ENCODE measurements around the gene CIB2.

Gene CIB2

DNA sequence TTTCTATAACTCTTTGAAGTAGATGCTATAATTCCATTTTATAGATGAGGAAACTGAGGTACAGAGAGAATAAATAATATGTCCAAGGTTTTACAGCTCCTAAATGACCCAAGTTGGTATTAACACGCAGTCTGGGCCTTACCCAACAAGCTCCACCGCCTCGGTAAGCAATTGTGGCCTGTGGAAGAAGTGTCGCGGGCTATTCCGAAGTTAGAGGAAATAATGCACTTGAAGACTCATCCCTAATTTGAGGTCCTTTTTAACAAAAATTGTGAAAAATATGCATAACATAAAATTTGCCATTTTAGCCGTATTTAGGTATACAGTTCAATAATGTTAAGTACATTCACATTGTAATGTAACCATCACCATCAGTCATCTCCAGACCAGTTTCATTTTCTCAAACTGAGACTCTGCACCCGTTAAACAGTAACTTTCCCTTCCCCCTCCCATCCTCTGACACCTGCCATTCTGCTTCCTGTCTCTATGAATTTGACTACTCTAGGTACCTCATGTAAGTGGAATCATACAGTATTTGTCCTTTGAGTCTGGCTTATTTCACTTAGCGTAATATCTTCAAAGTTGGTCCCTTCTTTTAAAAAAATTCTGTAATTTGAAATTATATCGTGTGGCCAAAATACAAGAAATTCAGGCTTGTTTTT is 36.1 kb upstream of the CIB2 start:
- Histone ChIP-seq H3K27ac (no peak overlapping the region), H3K4me3 (ENCODE audit: low read depth in 1 of 2, low read length in 1 of 2) (no peak overlapping the region), H3K36me3 (peaks cover 12% of the 10 kb centered on the region)

DNA sequence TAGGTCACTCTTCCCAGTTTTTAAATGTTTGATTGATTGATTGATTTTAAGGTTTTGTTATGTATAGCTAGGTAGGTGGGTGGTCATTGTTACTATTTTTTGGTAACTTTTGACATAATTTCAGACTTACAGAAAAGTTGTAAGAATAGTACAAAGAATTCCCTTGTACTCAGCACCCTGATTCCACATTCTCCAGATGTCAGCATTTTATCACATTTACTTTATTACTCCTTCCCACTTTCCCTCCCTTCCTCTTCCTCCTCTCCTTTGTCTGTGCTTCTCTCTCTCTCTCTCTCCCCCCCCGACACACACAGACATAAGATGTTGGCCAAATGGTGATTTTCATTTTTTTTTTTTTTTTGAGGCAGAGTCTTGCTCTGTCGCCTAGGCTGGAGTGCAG is 32.8 kb upstream of the CIB2 start:
- Histone ChIP-seq H3K27ac (no peak overlapping the region), H3K9me3 (no peaks in the 10 kb centered on the region), H3K4me1 (ENCODE audit: control insufficient read depth in 1 of 2, insufficient read depth in 1 of 2, low read depth in 1 of 2, low read length in 1 of 2) (no peaks in the 10 kb centered on the region), H3K36me3 (peaks cover 24% of the 10 kb centered on the region), H3K27me3 (no peaks in the 10 kb centered on the region), H3K4me3 (ENCODE audit: low read depth in 1 of 2, low read length in 1 of 2) (no peak overlapping the region)
- TF ChIP-seq, protein P1, sequence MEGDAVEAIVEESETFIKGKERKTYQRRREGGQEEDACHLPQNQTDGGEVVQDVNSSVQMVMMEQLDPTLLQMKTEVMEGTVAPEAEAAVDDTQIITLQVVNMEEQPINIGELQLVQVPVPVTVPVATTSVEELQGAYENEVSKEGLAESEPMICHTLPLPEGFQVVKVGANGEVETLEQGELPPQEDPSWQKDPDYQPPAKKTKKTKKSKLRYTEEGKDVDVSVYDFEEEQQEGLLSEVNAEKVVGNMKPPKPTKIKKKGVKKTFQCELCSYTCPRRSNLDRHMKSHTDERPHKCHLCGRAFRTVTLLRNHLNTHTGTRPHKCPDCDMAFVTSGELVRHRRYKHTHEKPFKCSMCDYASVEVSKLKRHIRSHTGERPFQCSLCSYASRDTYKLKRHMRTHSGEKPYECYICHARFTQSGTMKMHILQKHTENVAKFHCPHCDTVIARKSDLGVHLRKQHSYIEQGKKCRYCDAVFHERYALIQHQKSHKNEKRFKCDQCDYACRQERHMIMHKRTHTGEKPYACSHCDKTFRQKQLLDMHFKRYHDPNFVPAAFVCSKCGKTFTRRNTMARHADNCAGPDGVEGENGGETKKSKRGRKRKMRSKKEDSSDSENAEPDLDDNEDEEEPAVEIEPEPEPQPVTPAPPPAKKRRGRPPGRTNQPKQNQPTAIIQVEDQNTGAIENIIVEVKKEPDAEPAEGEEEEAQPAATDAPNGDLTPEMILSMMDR (IDR thresholded peaks at IDR 0.05) = no peak

More for the DNA sequence above, 36.1 kb upstream of the CIB2 start:
- Histone ChIP-seq H3K4me1 (ENCODE audit: control insufficient read depth in 1 of 2, insufficient read depth in 1 of 2, low read depth in 1 of 2, low read length in 1 of 2) (no peaks in the 10 kb centered on the region), H3K27me3 (no peaks in the 10 kb centered on the region), H3K9me3 (no peaks in the 10 kb centered on the region)
- TF ChIP-seq, protein P1 (IDR thresholded peaks at IDR 0.05) = no peak

DNA sequence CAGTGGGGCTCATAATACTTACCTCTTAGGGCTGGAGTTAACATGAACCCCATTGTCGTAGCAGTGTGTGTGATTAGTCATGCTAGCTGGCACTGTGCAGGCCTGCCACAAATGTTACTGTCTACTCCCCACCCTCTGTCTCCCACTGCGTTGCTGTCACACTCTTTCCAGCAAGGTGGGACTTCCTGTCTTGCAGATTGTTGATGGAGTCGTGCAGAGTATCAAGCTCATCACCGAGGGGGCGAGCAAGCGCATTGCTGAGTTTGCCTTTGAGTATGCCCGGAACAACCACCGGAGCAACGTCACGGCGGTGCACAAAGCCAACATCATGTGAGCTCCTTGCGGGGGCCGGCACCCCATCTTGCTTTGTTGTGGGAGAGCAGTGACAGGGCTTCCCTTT is 30.8 kb upstream of the CIB2 start:
- Histone ChIP-seq H3K36me3 (peaks cover 23% of the 10 kb centered on the region), H3K9me3 (no peaks in the 10 kb centered on the region), H3K27ac (no peak overlapping the region), H3K27me3 (no peaks in the 10 kb centered on the region), H3K4me1 (ENCODE audit: control insufficient read depth in 1 of 2, insufficient read depth in 1 of 2, low read depth in 1 of 2, low read length in 1 of 2) (no peaks in the 10 kb centered on the region), H3K4me3 (ENCODE audit: low read depth in 1 of 2, low read length in 1 of 2) (no peak overlapping the region)
- TF ChIP-seq, protein P1 (IDR thresholded peaks at IDR 0.05) = no peak

DNA sequence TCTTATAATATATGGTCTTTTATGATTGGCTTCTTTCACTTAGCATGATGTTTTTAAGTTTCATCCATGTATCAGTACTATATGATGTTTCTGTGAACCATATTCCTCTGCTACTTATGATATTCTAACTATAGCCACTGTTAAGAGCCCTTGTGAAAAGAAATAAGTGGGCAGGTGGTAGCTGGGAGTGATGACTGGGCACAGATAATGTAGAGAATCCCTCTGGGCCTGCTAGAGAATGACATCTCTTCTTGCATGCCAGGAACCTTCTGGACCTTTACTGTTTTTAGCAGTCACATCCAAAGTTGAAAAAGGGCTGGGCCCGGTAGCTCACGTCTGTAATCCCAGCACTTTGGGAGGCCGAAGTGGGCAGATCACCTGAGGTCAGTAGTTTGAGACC is 28.1 kb upstream of the CIB2 start:
- Histone ChIP-seq H3K36me3 (peaks cover 12% of the 10 kb centered on the region), H3K4me1 (ENCODE audit: control insufficient read depth in 1 of 2, insufficient read depth in 1 of 2, low read depth in 1 of 2, low read length in 1 of 2) (no peaks in the 10 kb centered on the region), H3K27me3 (no peaks in the 10 kb centered on the region), H3K4me3 (ENCODE audit: low read depth in 1 of 2, low read length in 1 of 2) (no peak overlapping the region), H3K9me3 (no peaks in the 10 kb centered on the region), H3K27ac (no peak overlapping the region)
- TF ChIP-seq, protein P1 (IDR thresholded peaks at IDR 0.05) = no peak

DNA sequence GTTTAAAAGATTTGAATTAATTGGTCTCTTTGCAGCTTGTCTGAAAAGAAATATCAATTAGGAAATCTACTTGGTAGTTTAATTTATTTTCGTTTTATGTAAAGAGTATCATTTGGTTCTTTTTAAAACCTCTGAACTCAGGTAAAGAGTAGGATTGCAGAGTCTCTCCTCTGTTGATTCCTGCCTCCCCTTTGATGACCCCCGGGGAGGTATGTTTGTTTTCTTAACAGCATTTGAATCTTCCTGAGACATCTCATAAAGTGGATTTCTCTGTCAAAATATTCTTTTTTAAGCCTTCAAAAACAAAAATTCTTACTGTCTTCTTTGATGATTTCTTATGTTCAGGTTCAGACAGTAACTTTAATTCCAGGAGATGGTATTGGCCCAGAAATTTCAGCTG is 26.0 kb upstream of the CIB2 start:
- no peaks in the 10 kb centered on the region for H3K9me3 ChIP-seq
- no peak overlapping the region for H3K27ac ChIP-seq
- H3K4me3 ChIP-seq (ENCODE audit: low read depth in 1 of 2, low read length in 1 of 2) = no peak overlapping the region
- TF ChIP-seq, protein P1 (IDR thresholded peaks at IDR 0.05) = no peak
- peaks cover 11% of the 10 kb centered on the region for H3K36me3 ChIP-seq
- no peaks in the 10 kb centered on the region for H3K4me1 ChIP-seq (ENCODE audit: control insufficient read depth in 1 of 2, insufficient read depth in 1 of 2, low read depth in 1 of 2, low read length in 1 of 2)
- no peaks in the 10 kb centered on the region for H3K27me3 ChIP-seq
